SK-N-SH (cell line): ENCODE data around the gene MTCL1. TPM values are rescaled to one million over a fixed set of nuclear protein-coding genes. Genes with fewer than 3 reads are reported as not detected.

Source experiments
- CTCF ChIA-PET: fragments of 300-600, 350-600 bp; formaldehyde crosslinking; extraction: SDS; loops from one replicate; lab custom pipeline; 2021; lab: Yijun Ruan, JAX
- POLR2A ChIA-PET: fragments of 350-600 bp; sonication (Branson Sonifier 250); formaldehyde crosslinking; extraction: SDS; loops from one replicate; lab custom pipeline; 2020; ENCODE audit warnings: antibody characterized with exemption, inconsistent platforms; lab: Yijun Ruan, JAX
- DNase-seq: peaks from one replicate; pipeline ENCODE4 v3.0.0; 2012
- H2AFZ ChIP-seq: fragments of 200-600 bp; sonication (generic); 2 replicates; pipeline ENCODE4 v1.8.1; 2016; ENCODE audit warnings: antibody characterized with exemption, mild to moderate bottlenecking, low read depth
- H3F3A ChIP-seq: fragments of 200-600 bp; sonication (generic); replicated peaks from 2 replicates; pipeline ENCODE3; 2016; ENCODE audit warnings: antibody characterized with exemption, mild to moderate bottlenecking; ENCODE audit not compliant: insufficient read depth
- H3K27ac ChIP-seq, 2 experiments: fragments of 200-500 bp in 1 of 2; fragments of 200-600 bp in 1 of 2; sonication (Bioruptor generic) in 1 of 2; sonication (generic), shearing (Covaris generic) in 1 of 2; 2 replicates each; pipeline versions ENCODE4 v1.5.1 to v1.6.1; 2014 to 2016; ENCODE audit warnings: low read depth in 2 of 2, inconsistent platforms in 1 of 2, low read length in 1 of 2, mild to moderate bottlenecking in 1 of 2, mixed read lengths in 1 of 2
- H3K27me3 ChIP-seq: fragments of 200-600 bp; sonication (generic), shearing (Covaris generic); 2 replicates; pipeline ENCODE4 v1.6.1; 2016; ENCODE audit warnings: mixed run types; ENCODE audit not compliant: insufficient read depth
- H3K36me3 ChIP-seq, 2 experiments: fragments of 200-500 bp in 1 of 2; fragments of 200-600 bp in 1 of 2; sonication (Bioruptor generic) in 1 of 2; sonication (generic) in 1 of 2; replicated peaks in 1 of 2; 2 replicates each; pipeline versions ENCODE3 to v1.5.1; 2014 to 2016; ENCODE audit warnings: low read length in 1 of 2, mild to moderate bottlenecking in 1 of 2; ENCODE audit not compliant: insufficient read depth in 2 of 2, control insufficient read depth in 1 of 2
- H3K4me1 ChIP-seq, 2 experiments: fragments of 200-500 bp in 1 of 2; fragments of 200-600 bp in 1 of 2; sonication (Bioruptor generic) in 1 of 2; sonication (generic), shearing (Covaris generic) in 1 of 2; 2 replicates each; pipeline versions ENCODE4 v1.5.1 to v1.6.1; 2014 to 2016; ENCODE audit warnings: low read depth in 1 of 2, low read length in 1 of 2, mixed run types in 1 of 2; ENCODE audit not compliant: insufficient read depth in 2 of 2, control insufficient read depth in 1 of 2
- H3K4me2 ChIP-seq: fragments of 200-600 bp; sonication (generic), shearing (Covaris generic); 2 replicates; pipeline ENCODE4 v1.6.1; 2017; ENCODE audit warnings: mixed run types
- H3K4me3 ChIP-seq, 2 experiments: fragments of 200-500 bp in 1 of 2; fragments of 200-600 bp in 1 of 2; sonication (Bioruptor generic) in 1 of 2; sonication (generic), shearing (Covaris generic) in 1 of 2; 2 replicates each; pipeline versions ENCODE4 v1.5.1 to v1.8.1; 2014 to 2016; ENCODE audit warnings: low read depth in 2 of 2, inconsistent platforms in 1 of 2, low read length in 1 of 2, mild to moderate bottlenecking in 1 of 2, mixed read lengths in 1 of 2, moderate library complexity in 1 of 2
- H3K79me2 ChIP-seq: fragments of 200-600 bp; sonication (generic); 2 replicates; pipeline ENCODE4 v1.8.1; 2017; ENCODE audit warnings: mild to moderate bottlenecking; ENCODE audit not compliant: insufficient read depth
- H3K9ac ChIP-seq: fragments of 200-600 bp; sonication (generic); 2 replicates; pipeline ENCODE4 v1.6.1; 2017; ENCODE audit warnings: mixed run types
- H3K9me2 ChIP-seq: fragments of 200-600 bp; sonication (generic); 2 replicates; pipeline ENCODE4 v1.6.1; 2017; ENCODE audit warnings: mixed run types
- H3K9me3 ChIP-seq: fragments of 200-600 bp; sonication (generic); 2 replicates; pipeline ENCODE4 v1.6.1; 2017; ENCODE audit warnings: mixed run types, mild to moderate bottlenecking, moderate library complexity
- H4K20me1 ChIP-seq: fragments of 200-600 bp; sonication (generic); 2 replicates; pipeline ENCODE4 v1.6.1; 2017; ENCODE audit warnings: mild to moderate bottlenecking, mixed run types; ENCODE audit not compliant: insufficient read depth
- CTCF ChIP-seq: fragments of 200-600 bp; sonication (generic); IDR thresholded peaks from 2 replicates; pipeline ENCODE4 v1.6.1; 2017; ENCODE audit warnings: antibody characterized with exemption, mild to moderate bottlenecking, moderate library complexity
- ELF1 ChIP-seq: IDR thresholded peaks from 2 replicates; pipeline ENCODE4 v1.4.0; 2012
- EZH2phosphoT487 ChIP-seq: fragments of 200-600 bp; sonication (generic); IDR thresholded peaks from 2 replicates; pipeline ENCODE4 v1.6.1; 2017; ENCODE audit warnings: low read depth, mixed run types, mild to moderate bottlenecking, antibody characterized with exemption, moderate library complexity, borderline replicate concordance
- FOXM1 ChIP-seq: IDR thresholded peaks from 2 replicates; pipeline ENCODE4 v1.4.0; 2012; ENCODE audit warnings: low read depth, mild to moderate bottlenecking
- GABPA ChIP-seq: IDR thresholded peaks from 2 replicates; pipeline ENCODE4 v1.4.0; 2012; ENCODE audit warnings: low read depth, mild to moderate bottlenecking
- IRF3 ChIP-seq: fragments of 150-350 bp; IDR thresholded peaks from 2 replicates; pipeline ENCODE4 v1.6.1; 2016; ENCODE audit warnings: mild to moderate bottlenecking, low read depth, low read length
- MAX ChIP-seq: IDR thresholded peaks from 2 replicates; pipeline ENCODE4 v1.4.0; 2012; ENCODE audit warnings: low read depth
- MEF2A ChIP-seq: IDR thresholded peaks from 2 replicates; pipeline ENCODE4 v1.4.0; 2012; ENCODE audit warnings: low read depth, borderline replicate concordance
- NRF1 ChIP-seq: IDR thresholded peaks from 2 replicates; pipeline ENCODE4 v1.6.1; 2012; ENCODE audit warnings: low read depth, mild to moderate bottlenecking, low read length
- PBX3 ChIP-seq: IDR thresholded peaks from 2 replicates; pipeline ENCODE4; 2012
- POLR2AphosphoS5 ChIP-seq: IDR thresholded peaks from 2 replicates; pipeline ENCODE4 v1.6.1; 2012; ENCODE audit warnings: low read depth, low read length
- RCOR1 ChIP-seq: fragments of 150-350 bp; IDR thresholded peaks from 2 replicates; pipeline ENCODE4 v1.6.1; 2017; ENCODE audit warnings: antibody characterized with exemption, low read length
- RFX5 ChIP-seq: IDR thresholded peaks from 2 replicates; pipeline ENCODE4 v1.6.1; 2012; ENCODE audit warnings: mild to moderate bottlenecking, improper control_type of control experiment, low read length
- RXRA ChIP-seq: IDR thresholded peaks from 2 replicates; pipeline ENCODE4 v1.4.0; 2012; ENCODE audit warnings: low read depth, mild to moderate bottlenecking, borderline replicate concordance
- TCF12 ChIP-seq: IDR thresholded peaks from 2 replicates; pipeline ENCODE4 v1.4.0; 2012
- TEAD4 ChIP-seq: IDR thresholded peaks from 2 replicates; pipeline ENCODE4 v1.4.0; 2012; ENCODE audit warnings: mild to moderate bottlenecking, borderline replicate concordance; ENCODE audit not compliant: insufficient read depth
- USF1 ChIP-seq: IDR thresholded peaks from 2 replicates; pipeline ENCODE4 v1.4.0; 2012; ENCODE audit warnings: low read depth, borderline replicate concordance
- USF2 ChIP-seq: fragments of 150-350 bp; IDR thresholded peaks from 2 replicates; pipeline ENCODE4 v1.6.1; 2017; ENCODE audit warnings: antibody characterized with exemption, low read length, low read depth, borderline replicate concordance
- ZBTB33 ChIP-seq: IDR thresholded peaks from 2 replicates; pipeline ENCODE4 v1.4.0; 2012; ENCODE audit warnings: low read depth, borderline replicate concordance
- WGBS: methylation state at CpG from one replicate; pipeline ENCODE4 v1.1.6; 2017; ENCODE audit warnings: low lambda C conversion rate; 5-methylcytosine and 5-hydroxymethylcytosine counted together
- polyA plus RNA-seq, 3 experiments: library from polyadenylated mRNA; depleted of rRNA; stranded (reverse); fragments of >200 nt; gene quantifications; 2 replicates each; pipeline ENCODE4 v1.2.3, GENCODE V29; 2012

MTCL1 gene
- polyA plus RNA-seq, 1 of the 3 experiments (the other 2 are of a cell fraction): 33.5 TPM

GRCh38 chr18:8730080-8730827 is 24.9 kb downstream of the MTCL1 start:
- Histone ChIP-seq H4K20me1 (0 out of 2 replicates have a peak, but pooled peaks cover 5% of the 10 kb centered on the region), H3K4me3 (peak overlapping the region in 1 of 2 experiments; percentile 16; a peak in 1 of 4 replicates), H3K27me3 (no peaks in the 10 kb centered on the region), H3K9ac (peak overlapping the region; percentile 18; the same call in 1 of the 2 replicates), H3K9me2 (no peaks in the 10 kb centered on the region), H3K36me3 (peaks cover 5 to 18% of the 10 kb centered on the region in 2 experiments), H3F3A (peaks cover 18% of the 10 kb centered on the region), H3K27ac (peak overlapping the region; percentile 64 to 79), H3K9me3 (no peaks in the 10 kb centered on the region), H3K4me1 (peaks cover 6 to 9% of the 10 kb centered on the region in 2 experiments; a peak in 2 of 4 replicates), H3K4me2 (peak overlapping the region; percentile 63), H2AFZ (no peak overlapping the region), H3K79me2 (peaks cover 82% of the 10 kb centered on the region)
- ChIA-PET CTCF (no interaction called here), POLR2A (no interaction called here)
- peak; percentile 58 for DNase-seq
- WGBS: 22% methylated on average over 16 of the region's 16 CpGs
- no peak for TF ChIP-seq IRF3
- TF ChIP-seq POLR2AphosphoS5: peak; percentile 29; the same call in 1 of the 2 replicates
- no peak for TF ChIP-seq ZBTB33
- TF ChIP-seq RXRA: peak; percentile 48; the same call in 1 of the 2 replicates
- TF ChIP-seq TEAD4: peak; percentile 58; the same call in 1 of the 2 replicates
- peak; percentile 6; the same call in 1 of the 2 replicates for TF ChIP-seq USF1
- no peak for TF ChIP-seq USF2
- peak; percentile 84 for TF ChIP-seq TCF12
- TF ChIP-seq EZH2phosphoT487: no peak
- no peak for TF ChIP-seq CTCF
- TF ChIP-seq MEF2A: no peak
- no peak for TF ChIP-seq FOXM1
- TF ChIP-seq RFX5: no peak
- peak; percentile 57; the same call in 1 of the 2 replicates for TF ChIP-seq PBX3
- TF ChIP-seq ELF1: no peak
- no peak for TF ChIP-seq NRF1
- TF ChIP-seq GABPA: no peak
- TF ChIP-seq RCOR1: no peak
- TF ChIP-seq MAX: no peak; the same call in 1 of the 2 replicates
